Progenitor cell of endocrine pancreas (in vitro differentiated cells): Measurements from ENCODE around the gene OCRL. TPM values are rescaled to one million over a fixed set of nuclear protein-coding genes. Genes with fewer than 3 reads are reported as not detected.
"Not testable (repeated sequence)": the region's sequence is repeated elsewhere in the genome, so short reads cannot be mapped to it uniquely, and the experiment has no call there.

ENCODE experiments used
- DNase-seq: peaks from one replicate; pipeline ENCODE4 v3.0.0; 2021; ENCODE audit warnings: low spot score; ENCODE audit not compliant: unreplicated experiment
- H3K27ac Mint-ChIP-seq: 2 replicates; pipeline ENCODE4 v1.8.0; 2021; ENCODE audit warnings: mild to moderate bottlenecking, moderate library complexity, mixed read lengths
- H3K27me3 Mint-ChIP-seq: 2 replicates; pipeline ENCODE4 v1.8.0; 2021; ENCODE audit warnings: mixed read lengths
- H3K36me3 Mint-ChIP-seq: 2 replicates; pipeline ENCODE4 v1.8.0; 2022; ENCODE audit warnings: mixed read lengths; ENCODE audit not compliant: insufficient read depth
- H3K4me1 Mint-ChIP-seq: 2 replicates; pipeline ENCODE4 v1.8.0; 2021; ENCODE audit warnings: low read depth, mixed read lengths
- H3K4me3 Mint-ChIP-seq: 2 replicates; pipeline ENCODE4 v1.8.0; 2021; ENCODE audit warnings: low read depth, mild to moderate bottlenecking, moderate library complexity, mixed read lengths
- H3K9me3 Mint-ChIP-seq: 2 replicates; pipeline ENCODE4 v1.8.0; 2021; ENCODE audit warnings: low read depth, mixed read lengths
- total RNA-seq: library from RNA; stranded (reverse); gene quantifications from 2 replicates; pipeline ENCODE4 v1.2.1, GENCODE V29; 2021
- TF ChIP-seq, protein P1 (sequence below): fragments of 200-600 bp; sonication (generic); IDR thresholded peaks from one replicate; pipeline ENCODE4 v1.5.0; 2021; ENCODE audit warnings: antibody characterized with exemption, mild to moderate bottlenecking; ENCODE audit not compliant: unreplicated experiment

Gene OCRL
- total RNA-seq, 1 donor from 2014 or later: 57.2 TPM

DNA sequence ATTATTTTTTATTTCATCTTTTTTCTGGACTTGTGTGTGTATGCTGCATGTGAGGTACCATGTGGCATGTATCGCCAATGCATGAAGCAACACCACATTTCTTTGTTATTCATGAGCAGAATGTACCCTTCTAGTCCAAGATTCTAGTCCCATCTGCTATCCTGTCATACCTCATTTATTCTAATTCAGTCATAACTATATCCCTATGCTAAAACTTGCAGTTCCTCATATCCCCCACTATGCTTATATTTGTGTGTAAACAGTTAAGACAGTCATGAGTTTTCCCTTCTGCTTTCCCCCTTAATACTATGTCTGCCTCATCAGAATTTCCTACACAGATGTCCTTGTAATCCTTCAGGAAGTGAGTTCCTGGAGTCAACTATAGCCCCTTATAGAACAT is 19.7 kb downstream of the OCRL start:
- Mint-ChIP-seq H3K36me3 (peaks cover 34% of the 10 kb centered on the region), H3K9me3 (peaks cover 3% of the 10 kb centered on the region), H3K27me3 (no peaks in the 10 kb centered on the region), H3K4me3 (no peak overlapping the region), H3K4me1 (no peaks in the 10 kb centered on the region), H3K27ac (no peak overlapping the region)
- DNase-seq: no peak
- TF ChIP-seq, protein P1, sequence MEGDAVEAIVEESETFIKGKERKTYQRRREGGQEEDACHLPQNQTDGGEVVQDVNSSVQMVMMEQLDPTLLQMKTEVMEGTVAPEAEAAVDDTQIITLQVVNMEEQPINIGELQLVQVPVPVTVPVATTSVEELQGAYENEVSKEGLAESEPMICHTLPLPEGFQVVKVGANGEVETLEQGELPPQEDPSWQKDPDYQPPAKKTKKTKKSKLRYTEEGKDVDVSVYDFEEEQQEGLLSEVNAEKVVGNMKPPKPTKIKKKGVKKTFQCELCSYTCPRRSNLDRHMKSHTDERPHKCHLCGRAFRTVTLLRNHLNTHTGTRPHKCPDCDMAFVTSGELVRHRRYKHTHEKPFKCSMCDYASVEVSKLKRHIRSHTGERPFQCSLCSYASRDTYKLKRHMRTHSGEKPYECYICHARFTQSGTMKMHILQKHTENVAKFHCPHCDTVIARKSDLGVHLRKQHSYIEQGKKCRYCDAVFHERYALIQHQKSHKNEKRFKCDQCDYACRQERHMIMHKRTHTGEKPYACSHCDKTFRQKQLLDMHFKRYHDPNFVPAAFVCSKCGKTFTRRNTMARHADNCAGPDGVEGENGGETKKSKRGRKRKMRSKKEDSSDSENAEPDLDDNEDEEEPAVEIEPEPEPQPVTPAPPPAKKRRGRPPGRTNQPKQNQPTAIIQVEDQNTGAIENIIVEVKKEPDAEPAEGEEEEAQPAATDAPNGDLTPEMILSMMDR: no peak

DNA sequence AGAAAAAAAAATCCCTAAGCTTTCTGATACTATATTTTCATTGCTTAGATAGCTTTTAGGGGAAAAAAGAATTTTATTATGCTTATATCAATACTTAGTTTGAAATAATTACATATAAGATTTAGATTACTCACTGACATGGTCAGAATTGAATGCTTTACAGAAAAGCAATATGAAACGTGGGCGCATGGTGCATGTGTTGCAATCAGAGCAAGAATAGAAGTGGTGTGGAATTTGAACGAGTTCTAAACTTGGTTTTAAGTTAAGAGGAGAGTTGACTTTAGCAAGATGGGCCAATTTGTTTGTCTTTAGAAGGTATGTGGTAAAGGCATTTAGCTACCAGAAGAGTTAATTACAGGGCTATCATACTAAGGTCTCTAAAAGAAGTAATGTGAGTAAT is 21.4 kb downstream of the OCRL start:
- no peak overlapping the region for H3K4me3 Mint-ChIP-seq
- H3K27me3 Mint-ChIP-seq: no peaks in the 10 kb centered on the region
- no peak for DNase-seq
- TF ChIP-seq, protein P1: no peak
- H3K36me3 Mint-ChIP-seq: peaks cover 41% of the 10 kb centered on the region
- H3K27ac Mint-ChIP-seq: no peak overlapping the region
- H3K9me3 Mint-ChIP-seq: peaks cover 3% of the 10 kb centered on the region
- H3K4me1 Mint-ChIP-seq: no peaks in the 10 kb centered on the region

DNA sequence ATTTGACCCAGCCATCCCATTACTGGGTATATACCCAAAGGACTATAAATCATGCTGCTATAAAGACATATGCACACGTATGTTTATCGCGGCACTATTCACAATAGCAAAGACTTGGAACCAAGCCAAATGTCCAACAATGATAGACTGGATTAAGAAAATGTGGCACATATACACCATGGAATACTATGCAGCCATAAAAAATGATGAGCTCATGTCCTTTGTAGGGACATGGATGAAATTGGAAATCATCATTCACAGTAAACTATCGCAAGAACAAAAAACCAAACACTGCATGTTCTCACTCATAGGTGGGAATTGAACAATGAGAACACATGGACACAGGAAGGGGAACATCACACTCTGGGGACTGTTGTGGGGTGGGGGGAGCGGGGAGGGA is 24.3 kb downstream of the OCRL start:
- not testable (repeated sequence) for DNase-seq, H3K9me3 Mint-ChIP-seq, H3K27ac Mint-ChIP-seq, H3K4me1 Mint-ChIP-seq, H3K27me3 Mint-ChIP-seq, H3K4me3 Mint-ChIP-seq
- H3K36me3 Mint-ChIP-seq: peaks cover 45% of the 10 kb centered on the region

DNA sequence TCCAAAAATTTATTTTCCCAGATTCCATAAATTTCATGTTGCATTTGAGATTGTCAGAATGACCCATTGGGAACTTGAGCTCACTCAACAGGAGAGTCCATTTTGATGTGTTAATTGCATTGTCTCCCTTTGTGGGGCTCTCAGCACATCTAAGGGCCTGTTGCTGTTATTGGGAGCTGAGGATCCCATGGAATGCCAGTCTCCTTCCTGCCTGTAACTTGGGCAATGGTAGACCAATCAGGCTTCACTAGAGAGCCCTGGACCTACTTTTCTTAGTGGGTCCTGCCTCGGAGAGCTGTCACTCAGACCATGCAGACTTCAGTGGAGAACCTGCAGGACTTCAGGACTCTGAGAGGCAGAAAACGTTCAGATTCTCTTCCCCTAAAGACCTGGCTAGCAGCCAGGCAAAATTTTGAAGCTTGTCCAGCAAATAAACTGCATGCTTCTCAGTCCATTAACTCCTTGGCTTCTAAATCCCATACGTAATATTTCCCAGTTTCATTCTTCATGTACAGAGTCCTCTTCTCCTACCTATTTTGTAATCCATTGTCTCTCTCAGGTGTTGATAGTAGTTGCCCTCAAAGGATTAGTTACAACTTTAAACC is 25.1 kb downstream of the OCRL start:
- Mint-ChIP-seq H3K36me3 (peaks cover 43% of the 10 kb centered on the region), H3K9me3 (peaks cover 3% of the 10 kb centered on the region), H3K4me1 (no peaks in the 10 kb centered on the region), H3K27me3 (no peaks in the 10 kb centered on the region), H3K4me3 (no peak overlapping the region), H3K27ac (no peak overlapping the region)
- no peak for DNase-seq
- TF ChIP-seq, protein P1: no peak

DNA sequence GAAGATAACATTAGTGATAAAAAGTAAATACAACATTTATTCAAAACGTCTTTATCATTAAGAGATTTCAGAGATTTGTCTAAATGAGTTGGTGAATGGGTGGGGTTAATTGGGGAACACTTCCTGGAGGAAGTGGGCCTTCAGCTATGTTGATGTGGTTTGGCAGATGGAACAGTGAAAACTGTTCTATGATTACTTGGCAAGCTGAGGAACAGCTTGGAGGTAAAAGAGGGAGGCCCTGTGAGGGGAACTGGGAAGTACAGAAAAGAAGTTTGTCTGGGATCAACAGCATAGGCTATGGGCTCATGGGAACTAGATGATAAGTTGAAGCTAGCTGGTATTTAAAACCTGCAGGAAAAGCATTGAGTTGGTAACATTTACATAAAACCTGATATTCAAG is 26.0 kb downstream of the OCRL start:
- peaks cover 39% of the 10 kb centered on the region for H3K36me3 Mint-ChIP-seq
- peaks cover 3% of the 10 kb centered on the region for H3K9me3 Mint-ChIP-seq
- peak overlapping the region; percentile 60 for H3K27ac Mint-ChIP-seq
- H3K4me1 Mint-ChIP-seq: no peaks in the 10 kb centered on the region
- no peak overlapping the region for H3K4me3 Mint-ChIP-seq
- no peak for DNase-seq
- no peaks in the 10 kb centered on the region for H3K27me3 Mint-ChIP-seq
- TF ChIP-seq, protein P1: no peak

DNA sequence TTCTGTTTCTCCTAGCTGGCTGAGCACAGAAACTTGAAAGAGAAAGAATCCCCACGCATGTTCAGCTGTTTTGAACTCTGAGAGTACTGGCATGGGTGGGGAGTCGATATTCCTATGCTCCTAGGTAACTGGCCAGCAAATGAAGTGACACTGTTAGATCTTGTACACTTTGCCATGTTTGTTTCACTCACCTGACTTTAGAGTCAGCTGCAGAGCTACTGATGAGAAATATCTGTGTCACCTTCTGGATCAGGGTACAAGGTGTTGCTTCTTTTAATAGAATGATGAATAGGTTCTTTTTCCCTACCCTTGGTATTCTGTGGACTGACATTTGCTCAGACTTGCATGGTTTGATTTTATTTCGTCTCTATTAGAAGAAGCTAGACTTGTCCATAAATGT is 28.3 kb downstream of the OCRL start:
- Mint-ChIP-seq H3K36me3 (peaks cover 32% of the 10 kb centered on the region), H3K4me1 (no peaks in the 10 kb centered on the region), H3K4me3 (no peak overlapping the region), H3K9me3 (peaks cover 2% of the 10 kb centered on the region), H3K27me3 (no peaks in the 10 kb centered on the region), H3K27ac (no peak overlapping the region)
- TF ChIP-seq, protein P1: no peak
- DNase-seq: no peak
